Activated T-cell treated with anti-CD3 and anti-CD28 coated beads, Interleukin-2, amount 50 U/mL, for 1 hour (primary cell): ENCODE results near the gene ARHGEF10L.

Source experiments
- DNase-seq: peaks from one replicate; pipeline ENCODE4 v3.0.0-alpha.2; 2020

ARHGEF10L gene

GRCh38 chr1:17640393-17640792, 100.9 kb downstream of the ARHGEF10L start:
- no peak for DNase-seq

DNA sequence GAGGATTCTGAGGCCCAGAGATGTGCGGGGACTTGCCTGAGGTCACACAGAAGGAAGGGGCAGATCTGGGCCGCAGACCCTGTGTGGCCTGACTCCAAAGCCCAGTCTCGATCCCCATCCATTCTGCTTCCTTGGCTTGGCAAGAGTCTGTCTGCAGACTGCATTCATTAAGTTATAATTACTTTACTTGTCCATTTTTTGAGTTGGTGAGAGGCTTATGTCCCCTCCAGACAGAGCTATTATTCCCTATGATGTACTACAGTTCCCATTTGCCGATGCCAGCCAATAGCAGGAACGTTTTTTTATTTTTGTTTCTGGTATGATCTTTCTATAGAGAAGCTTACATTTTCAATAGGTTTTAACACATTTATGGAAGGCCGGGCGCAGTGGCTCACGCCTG, 101.5 kb downstream of the ARHGEF10L start:
- no peak for DNase-seq

- no peak for DNase-seq
Observed at GRCh38 chr1:17642169-17642568, 102.7 kb downstream of the ARHGEF10L start.

DNA sequence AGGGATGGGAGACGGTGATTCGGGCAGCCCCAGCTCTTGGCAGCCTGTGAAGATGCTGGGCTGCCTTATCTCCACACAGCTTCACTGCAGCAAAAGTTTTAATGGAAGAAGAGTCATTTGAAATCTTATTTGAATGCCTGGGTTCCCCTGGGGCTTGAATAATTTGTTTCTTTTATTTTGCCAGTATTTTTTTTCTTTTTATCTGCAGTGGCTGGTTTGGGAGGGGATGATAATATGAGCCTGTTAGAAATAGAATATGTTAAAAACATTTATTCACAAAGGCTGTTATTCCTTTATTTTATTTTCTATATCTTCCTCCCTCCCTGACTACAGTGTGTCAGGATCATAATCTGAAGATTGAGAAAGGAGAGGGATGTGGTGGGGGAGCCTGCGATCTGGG, 103.4 kb downstream of the ARHGEF10L start:
- DNase-seq: no peak

- no peak for DNase-seq
Observed at GRCh38 chr1:17643861-17644703, 104.6 kb downstream of the ARHGEF10L start.

- no peak for DNase-seq
Observed at GRCh38 chr1:17645068-17645911, 105.8 kb downstream of the ARHGEF10L start.

DNA sequence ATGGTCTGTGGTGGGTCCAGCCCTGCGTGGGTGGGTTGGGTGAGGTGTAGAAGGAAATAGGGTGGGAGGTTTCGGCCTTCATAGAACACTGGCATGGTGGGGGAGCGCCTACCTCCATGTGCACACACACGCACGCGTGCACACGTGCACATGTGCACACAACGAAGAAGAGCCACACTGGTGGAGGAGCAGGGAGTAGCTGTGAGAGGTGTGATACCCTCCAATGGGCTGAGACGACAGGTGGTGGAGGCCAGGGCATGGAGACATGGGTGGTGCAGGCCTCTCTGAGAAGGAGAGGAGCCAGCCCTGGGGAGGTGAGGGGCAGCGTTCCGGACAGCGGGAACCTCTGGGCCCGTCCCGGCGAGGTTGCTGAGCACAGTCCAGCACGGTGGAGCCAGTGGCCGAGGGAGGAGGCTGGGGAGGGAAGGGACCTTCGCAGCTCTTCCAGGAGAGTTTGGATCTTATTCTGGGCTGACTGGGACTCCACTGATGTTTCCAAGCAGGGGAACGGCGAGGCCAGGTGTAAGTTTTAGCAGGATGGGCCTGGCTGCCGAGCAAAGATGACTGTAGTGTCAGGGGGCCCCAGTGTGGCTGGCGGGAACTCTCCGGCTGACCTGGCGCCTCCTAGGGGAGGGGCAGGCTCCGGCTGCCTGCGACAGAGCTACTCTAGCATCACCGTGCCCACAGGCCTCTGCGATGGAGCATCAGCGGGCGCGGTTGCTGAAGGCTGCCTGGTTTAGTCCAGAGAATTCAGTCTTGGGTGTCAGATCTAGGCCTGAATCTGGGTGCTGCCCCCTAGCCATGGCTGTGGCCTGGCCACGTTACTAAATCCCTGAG, 107.2 kb downstream of the ARHGEF10L start:
- no peak for DNase-seq

- DNase-seq: no peak
Observed at GRCh38 chr1:17648457-17649145, 109.1 kb downstream of the ARHGEF10L start.

DNA sequence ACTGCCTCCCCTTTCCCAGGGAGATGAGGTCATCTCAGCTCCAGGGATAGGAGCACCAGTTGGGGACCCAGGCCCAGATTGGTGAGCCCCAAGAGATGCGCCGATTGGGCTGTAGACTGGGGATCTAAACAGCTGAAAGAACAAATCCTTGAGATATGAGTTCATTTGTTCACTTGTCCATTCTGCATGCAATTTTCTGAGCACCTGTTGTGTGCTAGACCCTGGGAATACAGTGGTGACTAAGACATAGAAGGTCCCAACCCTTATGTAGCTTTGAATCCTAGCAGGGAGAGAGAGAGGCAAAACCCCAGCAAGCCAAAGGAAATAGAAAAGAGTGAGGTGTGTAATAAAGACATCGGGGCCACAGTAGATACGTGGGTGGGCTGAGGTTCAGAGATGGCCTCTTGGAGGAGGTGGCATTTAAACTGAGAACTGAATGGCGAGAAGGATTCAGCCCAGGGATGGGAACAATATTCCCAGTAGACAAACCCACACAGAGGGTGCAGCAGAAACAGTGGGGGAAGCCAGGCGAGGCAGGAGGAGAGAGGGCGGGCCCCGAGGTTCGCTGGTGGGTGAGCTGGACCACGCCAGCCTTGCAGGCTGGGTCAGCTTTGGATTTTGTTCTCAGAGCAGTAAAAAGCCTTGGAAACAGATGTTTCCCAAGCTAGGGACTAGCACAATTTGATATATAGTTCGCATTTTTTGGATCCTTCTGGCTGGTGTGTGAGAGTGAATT, 110.0 kb downstream of the ARHGEF10L start:
- no peak for DNase-seq

DNA sequence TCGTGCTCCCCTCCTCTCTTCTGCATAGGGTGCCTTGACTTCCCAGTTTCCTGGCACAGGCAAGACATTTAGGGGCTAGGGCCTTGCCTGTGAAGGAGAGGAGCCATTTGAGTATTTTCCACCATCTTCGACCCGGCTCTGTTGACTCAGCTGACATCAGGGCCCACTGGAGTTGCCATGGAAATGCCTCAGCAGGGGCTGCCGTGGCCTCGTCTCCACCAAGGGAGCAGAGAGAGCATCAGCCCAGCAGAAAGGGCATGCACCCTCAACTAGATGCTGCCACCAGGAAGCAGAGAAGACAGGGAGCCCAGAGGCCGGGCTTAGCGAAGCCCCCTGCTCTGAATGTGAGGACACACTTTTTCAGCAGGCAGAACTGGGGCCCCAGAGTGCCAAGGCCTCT, 113.8 kb downstream of the ARHGEF10L start:
- no peak for DNase-seq

- DNase-seq: peak; percentile 36
Observed at GRCh38 chr1:17653728-17654351, 114.3 kb downstream of the ARHGEF10L start.

GRCh38 chr1:17654519-17654918, 115.0 kb downstream of the ARHGEF10L start:
- DNase-seq: no peak

DNA sequence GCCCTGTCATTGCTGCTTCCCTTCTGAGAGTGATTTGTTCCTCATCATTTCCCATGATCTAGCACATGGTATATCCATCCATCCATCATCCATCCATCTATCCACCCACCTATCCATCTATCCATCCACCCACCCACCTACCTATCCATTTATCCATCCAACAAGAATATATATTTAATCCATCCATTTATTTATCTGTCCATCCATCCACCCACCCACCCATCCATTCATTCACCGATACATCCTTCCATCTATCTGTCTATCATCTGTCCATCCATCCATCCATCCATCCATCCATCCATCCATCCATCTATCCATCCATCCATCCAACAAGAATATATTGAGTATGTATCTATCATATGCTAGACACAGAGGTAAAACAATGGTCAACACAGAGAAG, 115.7 kb downstream of the ARHGEF10L start:
- DNase-seq: no peak

GRCh38 chr1:17655922-17656321, 116.4 kb downstream of the ARHGEF10L start:
- no peak for DNase-seq

DNA sequence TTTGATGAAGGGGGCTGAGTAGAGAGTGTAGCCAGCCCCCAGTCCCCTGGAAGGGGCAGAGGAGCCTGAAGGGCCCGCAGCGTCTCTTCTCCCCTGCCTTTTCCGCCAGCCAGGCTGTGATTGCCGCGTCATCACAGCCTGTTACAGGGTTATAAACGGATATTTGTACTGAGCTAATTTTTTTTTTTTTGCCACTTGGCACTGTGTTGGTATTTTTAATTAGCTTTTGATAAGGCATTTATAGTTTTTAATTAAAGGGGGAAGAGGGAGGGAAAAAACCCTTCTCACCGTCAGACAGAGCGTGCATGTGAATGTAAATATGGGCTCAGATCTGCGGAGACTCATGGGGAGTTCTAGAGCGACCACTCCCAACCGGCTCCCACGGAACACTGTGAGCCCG, 117.9 kb downstream of the ARHGEF10L start:
- DNase-seq: no peak

- no peak for DNase-seq
Observed at GRCh38 chr1:17658837-17659236, 119.3 kb downstream of the ARHGEF10L start.

GRCh38 chr1:17661546-17662157, 122.2 kb downstream of the ARHGEF10L start:
- peak; percentile 58 for DNase-seq

GRCh38 chr1:17662296-17662695, 122.8 kb downstream of the ARHGEF10L start:
- no peak for DNase-seq

DNA sequence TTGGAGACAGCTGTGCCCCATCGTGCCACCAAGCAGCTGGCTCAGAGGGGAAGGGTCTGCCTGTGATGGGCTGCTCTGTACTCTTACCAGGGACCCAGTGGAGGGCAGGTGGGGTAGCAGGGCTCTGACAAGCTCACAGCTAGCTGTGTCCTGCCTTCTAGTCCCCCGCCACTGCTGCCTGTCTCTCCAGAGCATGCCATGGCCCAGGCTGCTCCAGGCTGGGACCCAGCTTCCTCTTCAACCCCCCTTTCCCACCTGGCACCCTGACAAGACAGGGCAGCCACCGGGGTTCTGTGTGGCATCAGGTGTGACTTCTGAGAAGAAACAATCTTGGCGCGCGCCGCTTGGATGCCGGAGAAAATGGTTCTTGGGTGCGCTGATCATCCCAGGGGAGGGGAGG, 123.3 kb downstream of the ARHGEF10L start:
- DNase-seq: no peak

DNA sequence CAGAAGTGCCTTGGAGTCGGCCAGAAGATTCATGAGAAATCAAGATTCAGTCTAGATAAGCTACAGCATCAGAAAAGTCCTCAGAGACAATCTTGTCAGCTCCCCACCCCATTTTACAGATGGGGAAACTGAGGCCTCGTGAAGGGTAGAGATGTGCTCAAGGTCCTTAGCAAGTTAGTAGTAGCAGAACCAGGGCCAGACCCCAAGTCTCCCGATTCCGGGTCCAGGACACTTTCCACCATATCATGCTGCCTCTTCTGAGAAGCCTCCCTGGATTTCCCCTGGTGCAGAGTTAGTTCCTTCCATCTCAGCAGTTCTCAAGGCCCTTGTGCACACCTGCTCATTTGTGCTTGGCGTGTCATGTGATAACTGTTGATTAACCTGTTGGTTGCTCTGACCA, 124.1 kb downstream of the ARHGEF10L start:
- DNase-seq: no peak

- no peak for DNase-seq
Observed at GRCh38 chr1:17664322-17664721, 124.8 kb downstream of the ARHGEF10L start.
